WTC11 (cell line): ENCODE results near the gene CTDNEP1. TPM values are rescaled to one million over a fixed set of nuclear protein-coding genes. Genes with fewer than 3 reads are reported as not detected.

Source experiments
- ATAC-seq: fragments of 200-7000 bp; cut with Tn5 transposase; 2 replicates; pipeline ENCODE4 v1.10.0; 2021; ENCODE audit warnings: mild to moderate bottlenecking, moderate library complexity
- CTCF ChIA-PET: fragments of 300-600 bp; sonication (Branson Sonifier 250); formaldehyde crosslinking; loops from one replicate; lab custom pipeline; 2021; ENCODE audit warnings: antibody characterized with exemption; lab: Charles Lee
- POLR2A ChIA-PET: fragments of 350-600 bp; sonication (Branson Sonifier 250); formaldehyde crosslinking; loops from one replicate; lab custom pipeline; 2021; ENCODE audit warnings: antibody characterized with exemption; lab: Charles Lee
- DNase-seq: peaks from one replicate; pipeline ENCODE4 v3.0.0; 2021; ENCODE audit warnings: low spot score
- H3K27ac Mint-ChIP-seq: 2 replicates; pipeline ENCODE4 v1.8.0; 2021; ENCODE audit warnings: mixed read lengths
- H3K27me3 Mint-ChIP-seq: 2 replicates; pipeline ENCODE4 v1.8.0; 2021; ENCODE audit warnings: low read depth, mild to moderate bottlenecking, moderate library complexity, mixed read lengths
- H3K36me3 Mint-ChIP-seq: 2 replicates; pipeline ENCODE4 v1.8.0; 2021; ENCODE audit warnings: mixed read lengths
- H3K4me1 Mint-ChIP-seq: 2 replicates; pipeline ENCODE4 v1.8.0; 2022; ENCODE audit warnings: mixed read lengths
- H3K4me3 Mint-ChIP-seq: 2 replicates; pipeline ENCODE4 v1.8.0; 2021; ENCODE audit warnings: mild to moderate bottlenecking, moderate library complexity, mixed read lengths
- H3K9me3 Mint-ChIP-seq: 2 replicates; pipeline ENCODE4 v1.8.0; 2021; ENCODE audit warnings: mixed read lengths
- ATF3 ChIP-seq: sonication (generic); formaldehyde crosslinking; conservative IDR thresholded peaks from 2 replicates; pipeline ENCODE4 v1.8.1; 2022; ENCODE audit warnings: mild to moderate bottlenecking, missing genetic modification reagents
- CDX4 ChIP-seq: fragments of 250-450 bp; sonication (Bioruptor Pico); IDR thresholded peaks from 2 replicates; pipeline ENCODE4 v1.9.0; 2021; ENCODE audit warnings: moderate library complexity, mild to moderate bottlenecking, inconsistent platforms, borderline replicate concordance
- CREM ChIP-seq: sonication (generic); formaldehyde crosslinking; IDR thresholded peaks from 2 replicates; pipeline ENCODE4 v1.8.1; 2022; ENCODE audit warnings: mild to moderate bottlenecking, missing genetic modification reagents, moderate library complexity
- ELF4 ChIP-seq: sonication (generic); formaldehyde crosslinking; IDR thresholded peaks from 2 replicates; pipeline ENCODE4 v1.8.1; 2022; ENCODE audit warnings: low read depth, mild to moderate bottlenecking, moderate library complexity, missing genetic modification reagents
- EMX1 ChIP-seq: fragments of 250-450 bp; sonication (Bioruptor Pico); IDR thresholded peaks from 2 replicates; pipeline ENCODE4 v1.8.0; 2021; ENCODE audit warnings: mild to moderate bottlenecking
- JAZF1 ChIP-seq: fragments of 250-450 bp; sonication (Bioruptor Pico); IDR thresholded peaks from 2 replicates; pipeline ENCODE4 v1.9.0; 2021; ENCODE audit warnings: moderate library complexity, mild to moderate bottlenecking, inconsistent platforms
- NR3C1 ChIP-seq: sonication (generic); formaldehyde crosslinking; conservative IDR thresholded peaks from 2 replicates; pipeline ENCODE4 v1.8.1; 2023; ENCODE audit warnings: low read depth, mild to moderate bottlenecking, missing genetic modification reagents
- RELA ChIP-seq: sonication (generic); formaldehyde crosslinking; IDR thresholded peaks from 2 replicates; pipeline ENCODE4 v1.8.1; 2022; ENCODE audit warnings: missing genetic modification reagents, mild to moderate bottlenecking, borderline replicate concordance
- SOX15 ChIP-seq: fragments of 250-450 bp; sonication (Bioruptor Pico); IDR thresholded peaks from 2 replicates; pipeline ENCODE4 v1.9.0; 2021; ENCODE audit warnings: mild to moderate bottlenecking
- SP1 ChIP-seq: sonication (generic); formaldehyde crosslinking; conservative IDR thresholded peaks from 2 replicates; pipeline ENCODE4 v1.8.1; 2022; ENCODE audit warnings: missing genetic modification reagents
- ZBTB21 ChIP-seq: sonication (generic); formaldehyde crosslinking; IDR thresholded peaks from 2 replicates; pipeline ENCODE4 v1.8.1; 2023; ENCODE audit warnings: mild to moderate bottlenecking, missing genetic modification reagents, borderline replicate concordance
- ZBTB43 ChIP-seq: sonication (generic); formaldehyde crosslinking; IDR thresholded peaks from 2 replicates; pipeline ENCODE4 v1.8.1; 2023; ENCODE audit warnings: mild to moderate bottlenecking, missing genetic modification reagents
- ZMAT4 ChIP-seq: fragments of 250-450 bp; sonication (Bioruptor Pico); IDR thresholded peaks from 2 replicates; pipeline ENCODE4 v1.9.0; 2021; ENCODE audit warnings: mild to moderate bottlenecking
- ZNF232 ChIP-seq: sonication (generic); formaldehyde crosslinking; IDR thresholded peaks from 2 replicates; pipeline ENCODE4 v1.8.0; 2022; ENCODE audit warnings: mild to moderate bottlenecking, missing genetic modification reagents
- ZNF263 ChIP-seq: sonication (generic); formaldehyde crosslinking; IDR thresholded peaks from 2 replicates; pipeline ENCODE4 v1.8.1; 2022; ENCODE audit warnings: low read depth, mild to moderate bottlenecking, moderate library complexity, missing genetic modification reagents
- ZNF396 ChIP-seq: fragments of 250-450 bp; sonication (Bioruptor Pico); IDR thresholded peaks from 2 replicates; pipeline ENCODE4 v1.8.0; 2021; ENCODE audit warnings: mild to moderate bottlenecking, moderate library complexity, borderline replicate concordance
- total RNA-seq: library from RNA; stranded (reverse); gene quantifications from 3 replicates; pipeline ENCODE4 v1.2.3, GENCODE V29; 2021
- TF ChIP-seq, protein P1 (sequence below): sonication (generic); formaldehyde crosslinking; IDR thresholded peaks from 2 replicates; pipeline ENCODE4 v1.8.1; 2022; ENCODE audit warnings: missing genetic modification reagents, borderline replicate concordance
- TF ChIP-seq, protein P2 (sequence below): sonication (generic); formaldehyde crosslinking; IDR thresholded peaks from 2 replicates; pipeline ENCODE4 v1.8.0; 2023; ENCODE audit warnings: missing genetic modification reagents
- TF ChIP-seq, protein P3 (sequence below): fragments of 250-450 bp; sonication (Bioruptor Pico); conservative IDR thresholded peaks from 2 replicates; pipeline ENCODE4 v1.9.0; 2021; ENCODE audit warnings: mild to moderate bottlenecking
- TF ChIP-seq, protein P4 (sequence below): sonication (generic); formaldehyde crosslinking; IDR thresholded peaks from 2 replicates; pipeline ENCODE4 v1.8.1; 2022; ENCODE audit warnings: mild to moderate bottlenecking, moderate library complexity, missing genetic modification reagents
- TF ChIP-seq, protein P5 (sequence below): fragments of 250-450 bp; sonication (Bioruptor Pico); IDR thresholded peaks from 2 replicates; pipeline ENCODE4 v1.8.0; 2021; ENCODE audit warnings: mild to moderate bottlenecking

The CTDNEP1 gene
- total RNA-seq, 1 experiment from 2014 or later: 127 TPM

- DNase-seq: no peak
- Mint-ChIP-seq H3K36me3 (no peaks in the 10 kb centered on the region; the same call in 1 of the 2 replicates), H3K27ac (no peak overlapping the region)
- POLR2A ChIA-PET: interaction anchor here (0.9 kb wide), 1 partner anchor 12 kb away, joined by 3 read pairs; no protein-coding TSS in a partner anchor
- TF ChIP-seq, protein P1, sequence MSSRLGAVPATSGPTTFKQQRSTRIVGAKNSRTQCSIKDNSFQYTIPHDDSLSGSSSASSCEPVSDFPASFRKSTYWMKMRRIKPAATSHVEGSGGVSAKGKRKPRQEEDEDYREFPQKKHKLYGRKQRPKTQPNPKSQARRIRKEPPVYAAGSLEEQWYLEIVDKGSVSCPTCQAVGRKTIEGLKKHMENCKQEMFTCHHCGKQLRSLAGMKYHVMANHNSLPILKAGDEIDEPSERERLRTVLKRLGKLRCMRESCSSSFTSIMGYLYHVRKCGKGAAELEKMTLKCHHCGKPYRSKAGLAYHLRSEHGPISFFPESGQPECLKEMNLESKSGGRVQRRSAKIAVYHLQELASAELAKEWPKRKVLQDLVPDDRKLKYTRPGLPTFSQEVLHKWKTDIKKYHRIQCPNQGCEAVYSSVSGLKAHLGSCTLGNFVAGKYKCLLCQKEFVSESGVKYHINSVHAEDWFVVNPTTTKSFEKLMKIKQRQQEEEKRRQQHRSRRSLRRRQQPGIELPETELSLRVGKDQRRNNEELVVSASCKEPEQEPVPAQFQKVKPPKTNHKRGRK: no peak
- TF ChIP-seq ZBTB21 (CRISPR knock-in tag): no peak
- no peak for TF ChIP-seq ELF4 (CRISPR knock-in tag)
- TF ChIP-seq NR3C1 (CRISPR knock-in tag): no peak
- no peak for TF ChIP-seq EMX1 (CRISPR knock-in tag)
- TF ChIP-seq RELA: no peak
- TF ChIP-seq, protein P2, sequence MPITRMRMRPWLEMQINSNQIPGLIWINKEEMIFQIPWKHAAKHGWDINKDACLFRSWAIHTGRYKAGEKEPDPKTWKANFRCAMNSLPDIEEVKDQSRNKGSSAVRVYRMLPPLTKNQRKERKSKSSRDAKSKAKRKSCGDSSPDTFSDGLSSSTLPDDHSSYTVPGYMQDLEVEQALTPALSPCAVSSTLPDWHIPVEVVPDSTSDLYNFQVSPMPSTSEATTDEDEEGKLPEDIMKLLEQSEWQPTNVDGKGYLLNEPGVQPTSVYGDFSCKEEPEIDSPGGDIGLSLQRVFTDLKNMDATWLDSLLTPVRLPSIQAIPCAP (CRISPR knock-in tag): no peak
- no peak for TF ChIP-seq CDX4
- TF ChIP-seq, protein P3, sequence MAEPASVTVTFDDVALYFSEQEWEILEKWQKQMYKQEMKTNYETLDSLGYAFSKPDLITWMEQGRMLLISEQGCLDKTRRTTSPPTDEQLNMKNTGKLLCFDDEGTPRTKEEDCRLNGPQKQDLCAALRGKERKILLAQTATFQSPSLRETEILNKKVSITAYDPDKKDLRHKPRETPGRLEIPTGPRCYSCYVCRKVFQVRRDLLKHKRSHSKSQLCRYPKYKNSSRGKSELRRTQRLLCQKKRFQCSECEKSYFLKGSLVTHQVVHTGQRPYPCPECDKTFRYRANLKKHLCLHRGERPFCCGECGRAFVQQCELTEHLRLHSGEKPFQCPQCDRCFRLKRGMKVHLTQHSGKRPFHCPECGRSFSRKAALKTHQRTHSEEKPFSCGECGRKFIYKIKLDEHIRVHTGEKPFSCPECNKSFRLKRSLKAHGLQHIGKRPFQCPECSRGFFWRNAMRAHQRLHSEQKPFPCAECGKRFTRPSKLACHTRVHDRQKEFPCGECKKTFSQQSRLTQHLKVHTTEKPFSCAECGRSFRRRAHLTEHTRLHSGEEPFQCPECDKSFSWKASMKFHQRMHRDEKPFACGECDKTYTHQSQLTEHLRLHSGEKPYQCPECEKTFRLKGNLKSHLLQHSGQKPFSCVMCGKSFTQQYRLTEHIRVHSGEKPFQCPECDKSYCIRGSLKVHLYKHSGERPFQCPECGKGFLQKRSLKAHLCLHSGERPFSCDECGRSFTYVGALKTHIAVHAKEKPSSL (CRISPR knock-in tag): no peak
- no peak for TF ChIP-seq ZNF396 (CRISPR knock-in tag)
- TF ChIP-seq, all 79 proteins: peak for 0
- Mint-ChIP-seq H3K27me3 (peaks cover 21% of the 10 kb centered on the region), H3K4me1 (peaks cover 21% of the 10 kb centered on the region), H3K4me3 (no peak overlapping the region), H3K9me3 (no peaks in the 10 kb centered on the region)
- CTCF ChIA-PET: interaction anchor here (0.8 to 7.0 kb wide), 3 partner anchors 12 to 96 kb away, joined by 3 to 119 read pairs (median 4); partner anchors contain the start of genes NEURL4 and TNK1
- no peak for ATAC-seq
These were observed 33.4 kb upstream of the CTDNEP1 start for GRCh38 chr17:7284911-7285310.

DNA sequence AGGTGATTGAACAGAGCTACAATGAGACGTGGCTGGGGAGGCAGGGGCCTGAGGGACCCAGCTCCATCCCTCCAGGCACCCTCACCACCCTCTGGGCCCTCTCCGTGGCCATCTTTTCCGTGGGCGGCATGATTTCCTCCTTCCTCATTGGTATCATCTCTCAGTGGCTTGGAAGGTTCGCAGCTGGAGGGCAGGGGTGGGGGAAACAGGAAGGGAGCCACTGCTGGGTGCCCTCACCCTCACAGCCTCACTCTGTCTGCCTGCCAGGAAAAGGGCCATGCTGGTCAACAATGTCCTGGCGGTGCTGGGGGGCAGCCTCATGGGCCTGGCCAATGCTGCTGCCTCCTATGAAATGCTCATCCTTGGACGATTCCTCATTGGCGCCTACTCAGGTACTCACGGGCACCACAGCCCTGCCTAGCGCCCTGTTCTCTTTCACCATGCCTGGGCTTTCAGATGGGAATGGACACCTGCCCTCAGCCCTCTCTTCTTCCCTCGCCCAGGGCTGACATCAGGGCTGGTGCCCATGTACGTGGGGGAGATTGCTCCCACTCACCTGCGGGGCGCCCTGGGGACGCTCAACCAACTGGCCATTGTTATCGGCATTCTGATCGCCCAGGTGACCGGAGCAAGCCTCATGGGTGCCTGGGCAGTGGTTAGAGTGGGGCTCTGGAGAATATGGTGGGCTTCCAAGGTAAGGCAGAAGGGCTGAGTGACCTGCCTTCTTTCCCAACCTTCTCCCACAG is 32.1 kb upstream of the CTDNEP1 start:
- Mint-ChIP-seq H3K27ac (no peak overlapping the region), H3K27me3 (peaks cover 21% of the 10 kb centered on the region), H3K4me3 (peak overlapping the region; percentile 30; the same call in 1 of the 2 replicates), H3K36me3 (no peaks in the 10 kb centered on the region; the same call in 1 of the 2 replicates), H3K9me3 (no peaks in the 10 kb centered on the region), H3K4me1 (peaks cover 22% of the 10 kb centered on the region)
- ATAC-seq: no peak
- CTCF ChIA-PET: interaction anchor here (2.7 to 7.0 kb wide), 2 partner anchors 14 to 30 kb away, joined by 14 to 119 read pairs; no protein-coding TSS in a partner anchor
- POLR2A ChIA-PET: no interaction called here
- DNase-seq: no peak
- TF ChIP-seq ZMAT4: no peak
- no peak for TF ChIP-seq ZNF232 (CRISPR knock-in tag)
- TF ChIP-seq JAZF1 (CRISPR knock-in tag): no peak
- TF ChIP-seq SP1 (CRISPR knock-in tag): no peak
- no peak for TF ChIP-seq ZBTB43 (CRISPR knock-in tag)
- no peak for TF ChIP-seq SOX15 (CRISPR knock-in tag)
- TF ChIP-seq CREM: no peak
- TF ChIP-seq ATF3: no peak
- TF ChIP-seq, protein P4, sequence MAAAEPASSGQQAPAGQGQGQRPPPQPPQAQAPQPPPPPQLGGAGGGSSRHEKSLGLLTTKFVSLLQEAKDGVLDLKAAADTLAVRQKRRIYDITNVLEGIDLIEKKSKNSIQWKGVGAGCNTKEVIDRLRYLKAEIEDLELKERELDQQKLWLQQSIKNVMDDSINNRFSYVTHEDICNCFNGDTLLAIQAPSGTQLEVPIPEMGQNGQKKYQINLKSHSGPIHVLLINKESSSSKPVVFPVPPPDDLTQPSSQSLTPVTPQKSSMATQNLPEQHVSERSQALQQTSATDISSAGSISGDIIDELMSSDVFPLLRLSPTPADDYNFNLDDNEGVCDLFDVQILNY (CRISPR knock-in tag): no peak
- TF ChIP-seq ZNF263 (CRISPR knock-in tag): no peak
- TF ChIP-seq, protein P5, sequence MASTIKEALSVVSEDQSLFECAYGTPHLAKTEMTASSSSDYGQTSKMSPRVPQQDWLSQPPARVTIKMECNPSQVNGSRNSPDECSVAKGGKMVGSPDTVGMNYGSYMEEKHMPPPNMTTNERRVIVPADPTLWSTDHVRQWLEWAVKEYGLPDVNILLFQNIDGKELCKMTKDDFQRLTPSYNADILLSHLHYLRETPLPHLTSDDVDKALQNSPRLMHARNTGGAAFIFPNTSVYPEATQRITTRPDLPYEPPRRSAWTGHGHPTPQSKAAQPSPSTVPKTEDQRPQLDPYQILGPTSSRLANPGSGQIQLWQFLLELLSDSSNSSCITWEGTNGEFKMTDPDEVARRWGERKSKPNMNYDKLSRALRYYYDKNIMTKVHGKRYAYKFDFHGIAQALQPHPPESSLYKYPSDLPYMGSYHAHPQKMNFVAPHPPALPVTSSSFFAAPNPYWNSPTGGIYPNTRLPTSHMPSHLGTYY (CRISPR knock-in tag): no peak
